Ishikawa (cell line): ENCODE data around the gene RPAP3.

Experiments used
- EP300 ChIP-seq: IDR thresholded peaks from 2 replicates; pipeline ENCODE4 v1.6.1; 2012; ENCODE audit warnings: borderline replicate concordance
- TAF1 ChIP-seq: IDR thresholded peaks from 2 replicates; pipeline ENCODE4 v1.6.1; 2012; ENCODE audit warnings: low read depth, mild to moderate bottlenecking
- YY1 ChIP-seq: IDR thresholded peaks from 2 replicates; pipeline ENCODE4 v1.6.1; 2012; ENCODE audit warnings: low read depth
- ZBTB7A ChIP-seq: IDR thresholded peaks from 2 replicates; pipeline ENCODE4 v1.6.1; 2012; ENCODE audit warnings: low read depth
- TF ChIP-seq, protein P1 (sequence below): IDR thresholded peaks from 2 replicates; pipeline ENCODE4 v1.6.1; 2012; ENCODE audit warnings: low read depth, mild to moderate bottlenecking

DNA sequence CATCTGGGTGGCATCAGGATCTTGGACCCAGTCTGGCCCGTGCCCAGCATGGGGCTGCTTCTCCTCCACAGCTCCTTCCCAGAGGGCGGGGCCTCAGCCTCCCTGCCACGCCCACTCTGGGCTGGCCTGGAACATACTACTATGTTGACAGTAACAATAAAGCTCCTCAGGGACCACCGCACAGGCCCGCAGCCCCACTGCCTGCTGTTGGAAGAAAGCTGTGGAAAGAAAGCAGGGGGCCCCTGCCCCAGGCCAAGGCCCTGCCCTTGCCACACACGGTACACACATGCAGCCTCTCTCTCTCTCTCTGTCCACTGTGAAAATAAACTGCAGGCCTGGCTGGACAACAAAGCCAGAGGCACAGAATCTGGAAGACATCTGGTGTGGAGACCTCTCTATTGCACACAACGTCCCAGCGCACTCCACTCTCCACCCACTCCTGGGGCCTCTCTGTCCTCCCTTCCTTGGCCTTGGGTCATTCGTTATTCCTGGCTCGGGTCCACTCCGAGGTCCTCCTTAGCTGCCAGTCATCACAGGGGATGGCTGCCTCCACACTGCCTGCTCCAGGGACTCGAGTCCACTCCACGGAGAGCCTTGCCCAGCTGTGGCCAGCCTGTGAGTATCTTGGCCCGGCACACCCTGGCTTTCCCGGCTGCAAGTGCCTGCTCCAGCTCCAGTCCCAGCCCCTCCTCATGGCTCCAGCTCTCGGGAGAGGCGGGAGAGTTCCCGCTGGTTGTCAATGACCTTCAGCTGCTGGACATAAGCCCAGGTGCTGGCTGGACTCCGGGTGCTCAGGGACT, 31.2 kb upstream of the RPAP3 start:
- TF ChIP-seq, protein P1, sequence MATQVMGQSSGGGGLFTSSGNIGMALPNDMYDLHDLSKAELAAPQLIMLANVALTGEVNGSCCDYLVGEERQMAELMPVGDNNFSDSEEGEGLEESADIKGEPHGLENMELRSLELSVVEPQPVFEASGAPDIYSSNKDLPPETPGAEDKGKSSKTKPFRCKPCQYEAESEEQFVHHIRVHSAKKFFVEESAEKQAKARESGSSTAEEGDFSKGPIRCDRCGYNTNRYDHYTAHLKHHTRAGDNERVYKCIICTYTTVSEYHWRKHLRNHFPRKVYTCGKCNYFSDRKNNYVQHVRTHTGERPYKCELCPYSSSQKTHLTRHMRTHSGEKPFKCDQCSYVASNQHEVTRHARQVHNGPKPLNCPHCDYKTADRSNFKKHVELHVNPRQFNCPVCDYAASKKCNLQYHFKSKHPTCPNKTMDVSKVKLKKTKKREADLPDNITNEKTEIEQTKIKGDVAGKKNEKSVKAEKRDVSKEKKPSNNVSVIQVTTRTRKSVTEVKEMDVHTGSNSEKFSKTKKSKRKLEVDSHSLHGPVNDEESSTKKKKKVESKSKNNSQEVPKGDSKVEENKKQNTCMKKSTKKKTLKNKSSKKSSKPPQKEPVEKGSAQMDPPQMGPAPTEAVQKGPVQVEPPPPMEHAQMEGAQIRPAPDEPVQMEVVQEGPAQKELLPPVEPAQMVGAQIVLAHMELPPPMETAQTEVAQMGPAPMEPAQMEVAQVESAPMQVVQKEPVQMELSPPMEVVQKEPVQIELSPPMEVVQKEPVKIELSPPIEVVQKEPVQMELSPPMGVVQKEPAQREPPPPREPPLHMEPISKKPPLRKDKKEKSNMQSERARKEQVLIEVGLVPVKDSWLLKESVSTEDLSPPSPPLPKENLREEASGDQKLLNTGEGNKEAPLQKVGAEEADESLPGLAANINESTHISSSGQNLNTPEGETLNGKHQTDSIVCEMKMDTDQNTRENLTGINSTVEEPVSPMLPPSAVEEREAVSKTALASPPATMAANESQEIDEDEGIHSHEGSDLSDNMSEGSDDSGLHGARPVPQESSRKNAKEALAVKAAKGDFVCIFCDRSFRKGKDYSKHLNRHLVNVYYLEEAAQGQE, result no peak
- TF ChIP-seq YY1 (no peak), TAF1 (no peak), EP300 (no peak), ZBTB7A (no peak)
